Mucosa of stomach (tissue), 1 donor: Measurements from ENCODE around the gene TAF1C.

Source experiments
- H3K27me3 ChIP-seq: one replicate; pipeline ENCODE4 v1.7.0; 2013; ENCODE audit warnings: mild to moderate bottlenecking, low read length; ENCODE audit not compliant: control insufficient read depth, insufficient read depth
- H3K36me3 ChIP-seq: one replicate; pipeline ENCODE4 v1.7.0; 2013; ENCODE audit warnings: low read length; ENCODE audit not compliant: control insufficient read depth, insufficient read depth
- H3K4me1 ChIP-seq: one replicate; pipeline ENCODE4 v1.7.0; 2013; ENCODE audit warnings: mild to moderate bottlenecking, low read length; ENCODE audit not compliant: control insufficient read depth, insufficient read depth
- H3K4me3 ChIP-seq: one replicate; pipeline ENCODE4 v1.7.0; 2013; ENCODE audit warnings: low read length
- H3K9ac ChIP-seq: one replicate; pipeline ENCODE4 v1.7.0; 2013; ENCODE audit warnings: mild to moderate bottlenecking, low read length, moderate library complexity
- H3K9me3 ChIP-seq: one replicate; pipeline ENCODE4 v1.7.0; 2013; ENCODE audit warnings: mild to moderate bottlenecking, low read length, moderate library complexity; ENCODE audit not compliant: control insufficient read depth
- donor health status: Pancreatic carcinoma.

The TAF1C gene

GRCh38 chr16:84161801-84162200 is 25.1 kb downstream of the TAF1C start:
- Histone ChIP-seq H3K27me3 (peaks cover 18% of the 10 kb centered on the region), H3K9ac (no peak overlapping the region), H3K4me1 (no peaks in the 10 kb centered on the region), H3K36me3 (no peaks in the 10 kb centered on the region), H3K4me3 (no peak overlapping the region), H3K9me3 (no peaks in the 10 kb centered on the region)

GRCh38 chr16:84161037-84161436 is 25.8 kb downstream of the TAF1C start:
- Histone ChIP-seq H3K9ac (no peak overlapping the region), H3K27me3 (peaks cover 21% of the 10 kb centered on the region), H3K36me3 (no peaks in the 10 kb centered on the region), H3K4me3 (no peak overlapping the region), H3K9me3 (no peaks in the 10 kb centered on the region), H3K4me1 (no peaks in the 10 kb centered on the region)

- Histone ChIP-seq H3K4me3 (no peak overlapping the region), H3K27me3 (peaks cover 20% of the 10 kb centered on the region), H3K9me3 (no peaks in the 10 kb centered on the region), H3K36me3 (no peaks in the 10 kb centered on the region), H3K9ac (no peak overlapping the region), H3K4me1 (no peaks in the 10 kb centered on the region)
These were observed 27.1 kb downstream of the TAF1C start for GRCh38 chr16:84159800-84160199.

DNA sequence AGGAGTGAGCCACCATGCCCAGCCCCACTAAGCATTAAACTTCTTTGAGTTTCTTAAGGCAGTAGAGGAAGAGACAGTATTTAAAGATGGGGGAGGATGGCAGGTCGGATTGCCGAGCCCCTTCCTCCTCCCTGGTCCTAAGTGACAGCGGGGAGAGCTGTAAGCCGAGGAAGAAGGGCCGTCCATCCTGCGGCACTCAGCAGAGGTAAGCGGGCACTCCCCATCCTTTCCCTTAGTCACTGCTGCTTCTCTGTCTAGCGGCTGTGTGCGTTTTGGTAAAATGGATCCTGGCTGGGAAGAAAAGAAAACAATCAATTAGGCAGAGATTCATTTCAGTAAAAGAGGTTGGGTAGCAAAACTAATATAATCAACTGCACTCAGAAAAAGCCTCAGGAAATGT is 27.9 kb downstream of the TAF1C start:
- Histone ChIP-seq H3K9me3 (no peaks in the 10 kb centered on the region), H3K9ac (no peak overlapping the region), H3K36me3 (no peaks in the 10 kb centered on the region), H3K4me1 (no peaks in the 10 kb centered on the region), H3K4me3 (no peak overlapping the region), H3K27me3 (peaks cover 12% of the 10 kb centered on the region)

- Histone ChIP-seq H3K27me3 (peaks cover 8% of the 10 kb centered on the region), H3K4me3 (no peak overlapping the region), H3K9me3 (no peaks in the 10 kb centered on the region), H3K36me3 (no peaks in the 10 kb centered on the region), H3K9ac (no peak overlapping the region), H3K4me1 (no peaks in the 10 kb centered on the region)
These were observed 30.5 kb downstream of the TAF1C start for GRCh38 chr16:84156342-84156784.

GRCh38 chr16:84155771-84156170 is 31.1 kb downstream of the TAF1C start:
- peaks cover 8% of the 10 kb centered on the region for H3K27me3 ChIP-seq
- H3K9ac ChIP-seq: no peak overlapping the region
- no peaks in the 10 kb centered on the region for H3K9me3 ChIP-seq
- H3K4me1 ChIP-seq: no peaks in the 10 kb centered on the region
- no peak overlapping the region for H3K4me3 ChIP-seq
- H3K36me3 ChIP-seq: no peaks in the 10 kb centered on the region

GRCh38 chr16:84155226-84155625 is 31.6 kb downstream of the TAF1C start:
- no peaks in the 10 kb centered on the region for H3K9me3 ChIP-seq
- no peak overlapping the region for H3K4me3 ChIP-seq
- H3K4me1 ChIP-seq: no peaks in the 10 kb centered on the region
- no peaks in the 10 kb centered on the region for H3K36me3 ChIP-seq
- H3K27me3 ChIP-seq: peaks cover 8% of the 10 kb centered on the region
- H3K9ac ChIP-seq: no peak overlapping the region

DNA sequence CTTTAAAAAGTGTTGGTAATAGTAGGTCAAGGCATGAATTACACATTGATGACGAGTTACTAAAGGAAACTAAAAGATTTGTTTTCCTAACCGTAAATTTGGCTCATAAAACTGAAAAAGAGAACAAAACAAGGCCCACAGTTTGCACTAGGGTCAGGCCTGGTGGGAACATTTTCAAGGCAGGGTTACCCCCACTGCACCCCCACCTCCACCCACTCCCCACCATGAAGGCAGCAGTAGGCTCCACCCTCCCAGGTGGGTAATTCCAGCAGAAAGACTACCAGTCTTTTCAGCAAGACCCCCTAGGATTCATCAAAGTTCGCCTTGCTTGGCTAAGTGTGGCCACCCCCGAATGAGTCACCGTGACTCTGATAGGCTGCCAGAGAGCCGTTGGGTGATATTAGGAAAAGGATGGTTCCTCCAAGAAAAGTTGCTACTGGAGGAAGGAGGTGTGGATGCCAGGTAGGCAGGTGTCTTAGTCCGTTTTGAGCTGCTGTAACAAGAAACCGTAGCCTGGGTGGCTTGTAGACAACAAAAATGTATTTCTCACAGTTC is 33.1 kb downstream of the TAF1C start:
- Histone ChIP-seq H3K36me3 (no peaks in the 10 kb centered on the region), H3K9me3 (no peaks in the 10 kb centered on the region), H3K4me3 (no peak overlapping the region), H3K27me3 (peaks cover 8% of the 10 kb centered on the region), H3K4me1 (no peaks in the 10 kb centered on the region), H3K9ac (no peak overlapping the region)

DNA sequence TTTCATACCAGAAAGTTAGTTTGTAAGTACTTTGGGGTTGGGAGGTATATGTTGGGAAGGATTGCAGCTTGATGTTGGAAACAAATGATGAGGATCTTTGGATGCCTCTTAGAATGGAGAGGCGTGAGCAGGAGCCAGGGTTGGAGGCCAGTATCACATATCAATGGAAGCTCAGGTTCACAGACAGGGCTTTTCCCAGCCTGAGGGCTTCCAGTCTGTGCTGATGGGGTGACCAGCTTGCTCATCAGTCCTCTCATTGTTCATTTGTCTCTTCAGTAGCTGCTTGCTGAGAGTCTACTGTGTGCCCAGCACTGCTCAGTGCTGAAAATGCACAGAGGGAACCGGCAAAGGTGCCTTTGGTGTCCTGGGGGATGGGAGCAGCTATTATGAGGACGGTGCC is 35.9 kb downstream of the TAF1C start:
- Histone ChIP-seq H3K9ac (no peak overlapping the region), H3K4me3 (no peak overlapping the region), H3K4me1 (no peaks in the 10 kb centered on the region), H3K36me3 (no peaks in the 10 kb centered on the region), H3K9me3 (no peaks in the 10 kb centered on the region), H3K27me3 (no peaks in the 10 kb centered on the region)

GRCh38 chr16:84144859-84145639 is 41.8 kb downstream of the TAF1C start, which contains the start of the genes DNAAF1 and HSDL1:
Gene DNAAF1, plus strand, starts transcription at chr16:84145308. Its CDS starts 133 bp downstream, at chr16:84145441.
Gene HSDL1, minus strand, starts transcription at chr16:84145177. Its CDS starts 13,856 bp downstream, at chr16:84131321.
- H3K4me1 ChIP-seq: no peaks in the 10 kb centered on the region
- H3K9me3 ChIP-seq: no peaks in the 10 kb centered on the region
- H3K4me3 ChIP-seq: peak within 1 kb of the TSS; percentile 20
- no peaks in the 10 kb centered on the region for H3K36me3 ChIP-seq
- no peaks in the 10 kb centered on the region for H3K27me3 ChIP-seq
- peak within 1 kb of the TSS; percentile 64 for H3K9ac ChIP-seq

- Histone ChIP-seq H3K4me3 (peak overlapping the region; percentile 20), H3K9me3 (no peaks in the 10 kb centered on the region), H3K9ac (peak overlapping the region; percentile 64), H3K27me3 (no peaks in the 10 kb centered on the region), H3K4me1 (peaks cover 4% of the 10 kb centered on the region), H3K36me3 (no peaks in the 10 kb centered on the region)
These were observed 42.5 kb downstream of the TAF1C start for GRCh38 chr16:84144209-84144858.

- H3K27me3 ChIP-seq: no peaks in the 10 kb centered on the region
- peak overlapping the region; percentile 64 for H3K9ac ChIP-seq
- H3K4me3 ChIP-seq: peak overlapping the region; percentile 20
- H3K9me3 ChIP-seq: no peaks in the 10 kb centered on the region
- no peaks in the 10 kb centered on the region for H3K36me3 ChIP-seq
- peaks cover 9% of the 10 kb centered on the region for H3K4me1 ChIP-seq
These were observed 43.1 kb downstream of the TAF1C start for GRCh38 chr16:84143784-84144199.
